ENCODE measurements around the gene RCOR1.
"Not testable (repeated sequence)": the region's sequence is repeated elsewhere in the genome, so short reads cannot be mapped to it uniquely, and the experiment has no call there.

The RCOR1 gene

GRCh38 chr14:102571043-102571442, 21.4 kb upstream of the RCOR1 start:
- no peaks in the 10 kb centered on the region for H3K27me3 Mint-ChIP-seq (ENCODE audit: low read depth)
- H3K36me3 Mint-ChIP-seq (ENCODE audit: low read depth): no peaks in the 10 kb centered on the region
- no peak for TF ChIP-seq CTCF (IDR thresholded peaks at IDR 0.05; ENCODE audit: unreplicated experiment in 3 of 3)
- H3K27ac Mint-ChIP-seq: no peak overlapping the region
- H3K9me3 Mint-ChIP-seq: no peaks in the 10 kb centered on the region
- no peak overlapping the region for H3K4me3 Mint-ChIP-seq
- H3K4me1 Mint-ChIP-seq: peaks cover 13% of the 10 kb centered on the region

GRCh38 chr14:102571478-102572042, 20.9 kb upstream of the RCOR1 start:
- Mint-ChIP-seq H3K9me3 (no peaks in the 10 kb centered on the region), H3K4me3 (no peak overlapping the region), H3K36me3 (ENCODE audit: low read depth) (no peaks in the 10 kb centered on the region), H3K27me3 (ENCODE audit: low read depth) (no peaks in the 10 kb centered on the region), H3K27ac (no peak overlapping the region), H3K4me1 (peaks cover 13% of the 10 kb centered on the region)
- TF ChIP-seq CTCF (IDR thresholded peaks at IDR 0.05; ENCODE audit: unreplicated experiment in 3 of 3): no peak

- not testable (repeated sequence) for H3K27ac Mint-ChIP-seq; H3K4me3 Mint-ChIP-seq; H3K9me3 Mint-ChIP-seq; H3K27me3 Mint-ChIP-seq (ENCODE audit: low read depth); H3K36me3 Mint-ChIP-seq (ENCODE audit: low read depth)
- peaks cover 16% of the 10 kb centered on the region for H3K4me1 Mint-ChIP-seq
Measured at GRCh38 chr14:102573161-102573560, 19.3 kb upstream of the RCOR1 start.

GRCh38 chr14:102573591-102574046, 18.8 kb upstream of the RCOR1 start:
- no peaks in the 10 kb centered on the region for H3K36me3 Mint-ChIP-seq (ENCODE audit: low read depth)
- H3K4me1 Mint-ChIP-seq: peaks cover 18% of the 10 kb centered on the region
- TF ChIP-seq CTCF (IDR thresholded peaks at IDR 0.05; ENCODE audit: unreplicated experiment in 3 of 3): no peak
- H3K27me3 Mint-ChIP-seq (ENCODE audit: low read depth): no peaks in the 10 kb centered on the region
- H3K4me3 Mint-ChIP-seq: no peak overlapping the region
- H3K27ac Mint-ChIP-seq: no peak overlapping the region
- no peaks in the 10 kb centered on the region for H3K9me3 Mint-ChIP-seq

- no peak overlapping the region for H3K4me3 Mint-ChIP-seq
- H3K36me3 Mint-ChIP-seq (ENCODE audit: low read depth): no peaks in the 10 kb centered on the region
- peaks cover 19% of the 10 kb centered on the region for H3K4me1 Mint-ChIP-seq
- H3K27me3 Mint-ChIP-seq (ENCODE audit: low read depth): no peaks in the 10 kb centered on the region
- H3K27ac Mint-ChIP-seq: peak overlapping the region in 2 of 3 experiments; percentile 29 to 50
- no peaks in the 10 kb centered on the region for H3K9me3 Mint-ChIP-seq
- TF ChIP-seq CTCF (IDR thresholded peaks at IDR 0.05; ENCODE audit: unreplicated experiment in 3 of 3): no peak
Measured at GRCh38 chr14:102574281-102575159, 17.9 kb upstream of the RCOR1 start.

GRCh38 chr14:102575160-102575845, 17.1 kb upstream of the RCOR1 start:
- H3K36me3 Mint-ChIP-seq (ENCODE audit: low read depth): no peaks in the 10 kb centered on the region
- H3K27ac Mint-ChIP-seq: peak overlapping the region in 2 of 3 experiments; percentile 29 to 45
- H3K9me3 Mint-ChIP-seq: no peaks in the 10 kb centered on the region
- no peak for TF ChIP-seq CTCF (IDR thresholded peaks at IDR 0.05; ENCODE audit: unreplicated experiment in 3 of 3)
- peaks cover 19% of the 10 kb centered on the region for H3K4me1 Mint-ChIP-seq
- no peak overlapping the region for H3K4me3 Mint-ChIP-seq
- no peaks in the 10 kb centered on the region for H3K27me3 Mint-ChIP-seq (ENCODE audit: low read depth)

GRCh38 chr14:102575846-102576428, 16.5 kb upstream of the RCOR1 start:
- H3K9me3 Mint-ChIP-seq; H3K36me3 Mint-ChIP-seq (ENCODE audit: low read depth); H3K4me3 Mint-ChIP-seq; H3K27me3 Mint-ChIP-seq (ENCODE audit: low read depth): not testable (repeated sequence)
- Mint-ChIP-seq H3K27ac (peak overlapping the region in 1 of 3 experiments; percentile 73), H3K4me1 (peaks cover 19% of the 10 kb centered on the region)
